Measurements from ENCODE around the gene ARHGEF25.
"Not testable (repeated sequence)": the region's sequence is repeated elsewhere in the genome, so short reads cannot be mapped to it uniquely, and the experiment has no call there.

The ARHGEF25 gene

DNA sequence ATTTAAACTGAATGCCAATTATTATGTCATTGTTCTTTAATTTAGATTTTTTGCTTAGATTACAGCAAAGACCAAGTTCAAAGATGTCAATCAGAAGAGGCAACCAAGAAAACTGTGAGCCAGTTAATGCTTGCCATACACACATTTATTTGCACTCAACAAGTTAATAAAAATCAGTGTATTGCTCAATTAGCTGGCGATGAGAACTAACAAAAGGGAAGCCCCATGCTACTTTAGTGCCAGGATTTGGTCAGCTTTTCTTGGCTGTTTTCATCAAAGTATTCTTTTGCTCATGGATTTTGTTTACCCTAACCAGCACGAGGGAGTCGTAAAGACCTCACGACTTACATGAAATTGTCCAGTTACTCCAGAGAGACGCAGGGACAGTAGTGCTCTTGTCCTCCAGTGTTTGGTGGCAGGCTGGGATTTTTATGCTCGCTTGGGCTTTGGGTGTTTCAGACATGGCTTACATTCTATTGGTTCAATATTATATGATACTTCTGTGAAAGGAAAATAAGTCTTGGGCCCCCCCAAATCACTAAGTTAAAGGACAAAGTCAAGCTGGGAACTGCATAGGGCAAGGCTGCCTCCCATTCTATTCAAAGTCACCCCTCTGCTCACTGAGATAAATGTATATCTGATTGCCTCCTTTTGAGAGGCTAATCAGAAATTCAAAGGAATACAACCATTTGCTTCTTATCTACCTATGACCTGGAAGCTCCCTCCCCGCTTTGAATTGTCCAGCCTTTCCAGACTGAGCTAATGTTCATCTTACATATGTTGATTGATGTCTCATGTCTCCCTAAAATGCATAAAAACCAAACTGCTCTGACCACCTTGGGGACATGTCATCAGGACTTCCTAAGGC is 29.2 kb downstream of the ARHGEF25 start:
- WGBS (ENCODE audit: extremely low coverage, insufficient coverage, insufficient read length) = no CpG with 5 or more reads among the region's 7 CpGs
- Histone ChIP-seq H3K9me3 (ENCODE audit: insufficient read depth, low read depth, low read length) (peaks cover 3% of the 10 kb centered on the region), H4K12ac (ENCODE audit: low read depth, low read length) (no peak overlapping the region), H2BK5ac (ENCODE audit: low read depth, low read length, poor library complexity) (no peak overlapping the region), H2AFZ (ENCODE audit: insufficient read depth, low read length, poor library complexity) (no peak overlapping the region), H4K8ac (ENCODE audit: low read depth, low read length) (no peak overlapping the region), H2BK12ac (ENCODE audit: low read length) (no peak overlapping the region), H3K27me3 (ENCODE audit: insufficient read depth, low read length) (no peaks in the 10 kb centered on the region), H3K4ac (ENCODE audit: low read depth, low read length) (no peak overlapping the region), H3K4me3 (ENCODE audit: low read depth, low read length) (no peak overlapping the region), H3K4me2 (ENCODE audit: low read length) (no peak overlapping the region), H3K27ac (ENCODE audit: low read depth, low read length) (no peak overlapping the region), H3K14ac (ENCODE audit: low read length) (no peak overlapping the region), H3K36me3 (ENCODE audit: control insufficient read depth in 1 of 2, insufficient read depth in 2 of 2, low read length in 2 of 2) (no peaks in the 10 kb centered on the region), H3K79me2 (ENCODE audit: control insufficient read depth, insufficient read depth, low read length, poor library complexity) (no peaks in the 10 kb centered on the region), H3K4me1 (ENCODE audit: control insufficient read depth in 1 of 2, insufficient read depth in 2 of 2, low read length in 2 of 2) (no peaks in the 10 kb centered on the region), H2AK5ac (ENCODE audit: low read length) (no peak overlapping the region), H3K23ac (ENCODE audit: low read length) (no peak overlapping the region), H4K91ac (ENCODE audit: low read depth, low read length) (no peak overlapping the region), H3K18ac (ENCODE audit: low read length) (no peak overlapping the region), H3K9ac (ENCODE audit: low read length) (no peak overlapping the region), H3K79me1 (ENCODE audit: low read length) (no peaks in the 10 kb centered on the region), H2BK120ac (ENCODE audit: insufficient read depth, low read length, poor library complexity) (no peak overlapping the region)
- no peak for DNase-seq

DNA sequence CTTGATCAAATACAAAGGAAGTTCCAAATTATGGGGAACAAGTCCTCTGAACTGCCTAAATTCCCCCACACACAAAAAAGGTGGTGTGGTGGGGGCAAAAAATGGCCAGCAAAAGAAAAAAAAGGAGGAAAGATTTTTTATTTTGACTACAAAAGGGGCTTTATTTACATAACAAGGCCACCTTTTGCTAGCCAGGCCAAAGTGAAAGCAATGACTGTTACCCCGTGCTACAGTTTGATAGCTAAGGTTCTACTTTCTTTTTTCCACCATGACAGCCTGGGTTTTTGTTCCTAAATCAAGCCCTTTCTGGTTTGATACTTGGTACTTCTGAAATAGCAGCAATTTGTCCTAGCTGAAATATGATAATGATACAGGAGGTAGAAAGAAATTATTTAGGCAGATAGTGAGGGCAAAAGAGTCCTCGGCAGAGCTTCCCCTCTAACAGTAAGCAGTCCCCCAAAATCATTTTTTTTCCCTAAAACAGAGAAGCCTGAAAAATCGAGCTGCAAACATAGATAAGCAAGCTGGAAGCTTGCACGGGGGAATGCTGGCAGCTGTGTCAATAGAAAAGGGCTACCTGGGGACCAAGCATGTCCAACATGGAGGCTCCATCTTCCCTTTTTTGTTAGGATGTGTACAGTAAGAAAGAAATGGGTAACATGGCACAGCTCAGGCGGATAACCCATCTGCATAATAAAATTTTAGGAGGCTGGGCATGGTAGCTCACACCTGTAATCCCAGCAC is 30.6 kb downstream of the ARHGEF25 start:
- Histone ChIP-seq H3K14ac (ENCODE audit: low read length) (no peak overlapping the region), H4K91ac (ENCODE audit: low read depth, low read length) (no peak overlapping the region), H2BK12ac (ENCODE audit: low read length) (no peak overlapping the region), H3K27me3 (ENCODE audit: insufficient read depth, low read length) (no peaks in the 10 kb centered on the region), H2BK120ac (ENCODE audit: insufficient read depth, low read length, poor library complexity) (no peak overlapping the region), H3K79me2 (ENCODE audit: control insufficient read depth, insufficient read depth, low read length, poor library complexity) (no peaks in the 10 kb centered on the region), H3K4ac (ENCODE audit: low read depth, low read length) (no peak overlapping the region), H3K79me1 (ENCODE audit: low read length) (no peaks in the 10 kb centered on the region), H3K36me3 (ENCODE audit: control insufficient read depth in 1 of 2, insufficient read depth in 2 of 2, low read length in 2 of 2) (no peaks in the 10 kb centered on the region), H4K8ac (ENCODE audit: low read depth, low read length) (no peak overlapping the region), H3K23ac (ENCODE audit: low read length) (no peak overlapping the region), H3K4me2 (ENCODE audit: low read length) (no peak overlapping the region), H3K18ac (ENCODE audit: low read length) (no peak overlapping the region), H3K27ac (ENCODE audit: low read depth, low read length) (no peak overlapping the region), H3K4me1 (ENCODE audit: control insufficient read depth in 1 of 2, insufficient read depth in 2 of 2, low read length in 2 of 2) (no peaks in the 10 kb centered on the region), H2BK5ac (ENCODE audit: low read depth, low read length, poor library complexity) (no peak overlapping the region), H3K4me3 (ENCODE audit: low read depth, low read length) (no peak overlapping the region), H4K12ac (ENCODE audit: low read depth, low read length) (no peak overlapping the region), H2AFZ (ENCODE audit: insufficient read depth, low read length, poor library complexity) (no peak overlapping the region), H3K9me3 (ENCODE audit: insufficient read depth, low read depth, low read length) (peaks cover 5% of the 10 kb centered on the region), H3K9ac (ENCODE audit: low read length) (no peak overlapping the region), H2AK5ac (ENCODE audit: low read length) (no peak overlapping the region)
- DNase-seq = no peak
- WGBS (ENCODE audit: extremely low coverage, insufficient coverage, insufficient read length) = no CpG with 5 or more reads among the region's 5 CpGs

DNA sequence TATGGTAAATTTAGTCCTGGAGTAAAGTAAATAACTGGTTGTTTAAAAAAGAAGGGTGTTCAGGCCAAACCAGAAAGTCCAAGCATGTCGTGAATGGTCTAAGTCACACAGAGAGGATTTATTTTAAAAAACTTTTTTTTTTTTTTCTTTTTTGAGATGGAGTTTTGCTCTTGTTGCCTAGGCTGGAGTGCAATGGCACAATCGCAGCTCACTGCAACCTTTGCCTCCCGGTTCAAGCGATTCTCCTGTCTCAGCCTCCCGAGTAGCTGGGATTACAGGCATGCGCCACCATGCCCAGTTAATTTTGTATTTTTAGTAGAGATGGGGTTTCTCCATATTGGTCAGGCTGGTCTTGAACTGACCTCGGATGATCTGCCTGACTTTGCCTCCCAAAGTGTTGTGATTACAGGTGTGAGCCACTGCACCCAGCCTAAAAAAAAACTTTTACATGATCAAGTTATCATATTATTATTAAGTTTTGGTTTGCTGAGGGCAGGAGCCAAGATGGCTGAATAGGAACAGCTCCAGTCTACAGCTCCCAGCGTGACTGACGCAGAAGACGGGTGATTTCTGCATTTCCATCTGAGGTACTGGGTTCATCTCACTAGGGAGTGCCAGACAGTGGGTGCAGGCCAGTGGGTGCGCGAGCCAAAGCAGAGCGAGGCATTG is 34.9 kb downstream of the ARHGEF25 start:
- not testable (repeated sequence) for H3K27me3 ChIP-seq (ENCODE audit: insufficient read depth, low read length)

DNA sequence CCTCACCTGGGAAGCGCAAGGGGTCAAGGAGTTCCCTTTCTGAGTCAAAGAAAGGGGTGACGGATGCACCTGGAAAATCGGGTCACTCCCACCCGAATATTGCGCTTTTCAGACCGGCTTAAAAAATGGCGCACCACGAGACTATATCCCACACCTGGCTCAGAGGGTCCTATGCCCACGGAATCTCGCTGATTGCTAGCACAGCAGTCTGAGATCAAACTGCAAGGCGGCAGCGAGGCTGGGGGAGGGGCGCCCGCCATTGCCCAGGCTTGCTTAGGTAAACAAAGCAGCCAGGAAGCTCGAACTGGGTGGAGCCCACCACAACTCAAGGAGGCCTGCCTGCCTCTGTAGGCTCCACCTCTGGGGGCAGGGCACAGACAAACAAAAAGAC is 35.4 kb downstream of the ARHGEF25 start:
- not testable (repeated sequence) for H3K79me1 ChIP-seq (ENCODE audit: low read length); H2BK120ac ChIP-seq (ENCODE audit: insufficient read depth, low read length, poor library complexity); H3K9me3 ChIP-seq (ENCODE audit: insufficient read depth, low read depth, low read length); H3K14ac ChIP-seq (ENCODE audit: low read length); H3K27me3 ChIP-seq (ENCODE audit: insufficient read depth, low read length); H2BK5ac ChIP-seq (ENCODE audit: low read depth, low read length, poor library complexity); H2AFZ ChIP-seq (ENCODE audit: insufficient read depth, low read length, poor library complexity); H2AK5ac ChIP-seq (ENCODE audit: low read length); H3K4ac ChIP-seq (ENCODE audit: low read depth, low read length); DNase-seq; H3K27ac ChIP-seq (ENCODE audit: low read depth, low read length); H3K23ac ChIP-seq (ENCODE audit: low read length); H3K18ac ChIP-seq (ENCODE audit: low read length); H4K12ac ChIP-seq (ENCODE audit: low read depth, low read length); H3K79me2 ChIP-seq (ENCODE audit: control insufficient read depth, insufficient read depth, low read length, poor library complexity); H3K4me2 ChIP-seq (ENCODE audit: low read length); H3K36me3 ChIP-seq (ENCODE audit: control insufficient read depth in 1 of 2, insufficient read depth in 2 of 2, low read length in 2 of 2); H3K4me1 ChIP-seq (ENCODE audit: control insufficient read depth in 1 of 2, insufficient read depth in 2 of 2, low read length in 2 of 2); H3K4me3 ChIP-seq (ENCODE audit: low read depth, low read length); H3K9ac ChIP-seq (ENCODE audit: low read length); H4K91ac ChIP-seq (ENCODE audit: low read depth, low read length); H2BK12ac ChIP-seq (ENCODE audit: low read length); H4K8ac ChIP-seq (ENCODE audit: low read depth, low read length)
- no CpG with 5 or more reads among the region's 15 CpGs for WGBS (ENCODE audit: extremely low coverage, insufficient coverage, insufficient read length)

More for the DNA sequence above, 34.9 kb downstream of the ARHGEF25 start:
- H3K14ac ChIP-seq (ENCODE audit: low read length); DNase-seq; H2BK5ac ChIP-seq (ENCODE audit: low read depth, low read length, poor library complexity); H3K4me1 ChIP-seq (ENCODE audit: control insufficient read depth in 1 of 2, insufficient read depth in 2 of 2, low read length in 2 of 2); H2AFZ ChIP-seq (ENCODE audit: insufficient read depth, low read length, poor library complexity); H3K27ac ChIP-seq (ENCODE audit: low read depth, low read length); H3K4me3 ChIP-seq (ENCODE audit: low read depth, low read length); H3K23ac ChIP-seq (ENCODE audit: low read length); H3K79me1 ChIP-seq (ENCODE audit: low read length); H3K9me3 ChIP-seq (ENCODE audit: insufficient read depth, low read depth, low read length); H2AK5ac ChIP-seq (ENCODE audit: low read length); H4K12ac ChIP-seq (ENCODE audit: low read depth, low read length); H2BK120ac ChIP-seq (ENCODE audit: insufficient read depth, low read length, poor library complexity); H3K36me3 ChIP-seq (ENCODE audit: control insufficient read depth in 1 of 2, insufficient read depth in 2 of 2, low read length in 2 of 2); H3K4ac ChIP-seq (ENCODE audit: low read depth, low read length); H3K79me2 ChIP-seq (ENCODE audit: control insufficient read depth, insufficient read depth, low read length, poor library complexity); H3K18ac ChIP-seq (ENCODE audit: low read length); H2BK12ac ChIP-seq (ENCODE audit: low read length); H4K91ac ChIP-seq (ENCODE audit: low read depth, low read length); H3K9ac ChIP-seq (ENCODE audit: low read length); H3K4me2 ChIP-seq (ENCODE audit: low read length); H4K8ac ChIP-seq (ENCODE audit: low read depth, low read length): not testable (repeated sequence)
- WGBS (ENCODE audit: extremely low coverage, insufficient coverage, insufficient read length) = no CpG with 5 or more reads among the region's 13 CpGs
